Endodermal cell (in vitro differentiated cells): Measurements from ENCODE around the gene HS1BP3. TPM values are rescaled to one million over a fixed set of nuclear protein-coding genes. Genes with fewer than 3 reads are reported as not detected.

Experiments used
- DNase-seq: peaks from one replicate; pipeline ENCODE4 v3.0.0-alpha.2; 2017
- H3K27ac ChIP-seq: 2 replicates; pipeline ENCODE4 v1.5.1; 2013; ENCODE audit warnings: mild to moderate bottlenecking, low read depth, low read length, moderate library complexity
- H3K27me3 ChIP-seq: 2 replicates; pipeline ENCODE4 v1.6.1; 2013; ENCODE audit warnings: mild to moderate bottlenecking, low read length, moderate library complexity; ENCODE audit not compliant: insufficient read depth, control insufficient read depth, poor library complexity, severe bottlenecking
- H3K36me3 ChIP-seq: 2 replicates; pipeline ENCODE4 v1.7.0; 2013; ENCODE audit warnings: mild to moderate bottlenecking, low read length, moderate library complexity; ENCODE audit not compliant: control insufficient read depth, insufficient read depth
- H3K4me1 ChIP-seq: one replicate; pipeline ENCODE4 v1.7.0; 2013; ENCODE audit warnings: low read length; ENCODE audit not compliant: control insufficient read depth, insufficient read depth
- H3K4me3 ChIP-seq: 2 replicates; pipeline ENCODE4 v1.5.1; 2013; ENCODE audit warnings: mild to moderate bottlenecking, low read length, moderate library complexity
- H3K9ac ChIP-seq: 2 replicates; pipeline ENCODE4 v1.6.1; 2013; ENCODE audit warnings: mild to moderate bottlenecking, low read length, moderate library complexity; ENCODE audit not compliant: poor library complexity, severe bottlenecking; ENCODE audit errors: extremely low read depth
- H3K9me3 ChIP-seq: 2 replicates; pipeline ENCODE4 v1.6.1; 2013; ENCODE audit warnings: mild to moderate bottlenecking, low read length, moderate library complexity; ENCODE audit not compliant: control insufficient read depth
- H3K27ac Mint-ChIP-seq: 2 replicates; pipeline ENCODE4 v1.8.0; 2020; ENCODE audit warnings: mixed read lengths
- H3K27me3 Mint-ChIP-seq: 2 replicates; pipeline ENCODE4 v1.8.0; 2021; ENCODE audit warnings: mild to moderate bottlenecking, mixed read lengths; ENCODE audit not compliant: insufficient read depth
- H3K36me3 Mint-ChIP-seq: 2 replicates; pipeline ENCODE4 v1.8.0; 2020; ENCODE audit warnings: low read depth, mixed read lengths
- H3K4me1 Mint-ChIP-seq: 2 replicates; pipeline ENCODE4 v1.8.0; 2020; ENCODE audit warnings: mixed read lengths
- H3K4me3 Mint-ChIP-seq: 2 replicates; pipeline ENCODE4 v1.8.0; 2020; ENCODE audit warnings: mild to moderate bottlenecking, moderate library complexity, mixed read lengths
- H3K9me3 Mint-ChIP-seq: 2 replicates; pipeline ENCODE4 v1.8.0; 2020; ENCODE audit warnings: mild to moderate bottlenecking, mixed read lengths
- WGBS, 2 experiments: methylation state at CpG; one replicate each; pipeline versions ENCODE4 v1.1.5 to v1.1.7; 2013; ENCODE audit warnings: missing lambda C conversion rate in 2 of 2, mixed read lengths in 1 of 2; ENCODE audit not compliant: insufficient coverage in 1 of 2, insufficient read length in 1 of 2; 5-methylcytosine and 5-hydroxymethylcytosine counted together
- total RNA-seq, 2 donors: library from RNA; stranded (reverse); fragmentation: NEBNext Ultra II Directional in 1 of 2; extraction: Animal tissue kit (Norgen Biotek cat#: 25700) in 1 of 2; gene quantifications; 2 replicates in 1 of 2; 3 replicates in 1 of 2; pipeline ENCODE4 v1.2.1, GENCODE V29; 2021
- TF ChIP-seq, protein P1 (sequence below): fragments of 200-600 bp; sonication (generic); conservative IDR thresholded peaks from 2 replicates; pipeline ENCODE4 v1.5.0; 2021; ENCODE audit warnings: antibody characterized with exemption, mild to moderate bottlenecking

Gene HS1BP3
- total RNA-seq, 2 donors from 2014 or later: 23.0 to 26.2 TPM

- Histone ChIP-seq H3K4me1 (no peaks in the 10 kb centered on the region), H3K36me3 (peaks cover 6% of the 10 kb centered on the region), H3K9me3 (no peaks in the 10 kb centered on the region), H3K9ac (no peak overlapping the region), H3K4me3 (no peak overlapping the region), H3K27ac (no peak overlapping the region), H3K27me3 (no peaks in the 10 kb centered on the region)
- WGBS, 2 experiments: 90 to 95% methylated on average over 2 of the region's 2 CpGs
- peaks cover 16% of the 10 kb centered on the region for H3K36me3 Mint-ChIP-seq
- no peak overlapping the region for H3K27ac Mint-ChIP-seq
- H3K4me1 Mint-ChIP-seq: no peaks in the 10 kb centered on the region
- no peaks in the 10 kb centered on the region for H3K27me3 Mint-ChIP-seq
- TF ChIP-seq, protein P1, sequence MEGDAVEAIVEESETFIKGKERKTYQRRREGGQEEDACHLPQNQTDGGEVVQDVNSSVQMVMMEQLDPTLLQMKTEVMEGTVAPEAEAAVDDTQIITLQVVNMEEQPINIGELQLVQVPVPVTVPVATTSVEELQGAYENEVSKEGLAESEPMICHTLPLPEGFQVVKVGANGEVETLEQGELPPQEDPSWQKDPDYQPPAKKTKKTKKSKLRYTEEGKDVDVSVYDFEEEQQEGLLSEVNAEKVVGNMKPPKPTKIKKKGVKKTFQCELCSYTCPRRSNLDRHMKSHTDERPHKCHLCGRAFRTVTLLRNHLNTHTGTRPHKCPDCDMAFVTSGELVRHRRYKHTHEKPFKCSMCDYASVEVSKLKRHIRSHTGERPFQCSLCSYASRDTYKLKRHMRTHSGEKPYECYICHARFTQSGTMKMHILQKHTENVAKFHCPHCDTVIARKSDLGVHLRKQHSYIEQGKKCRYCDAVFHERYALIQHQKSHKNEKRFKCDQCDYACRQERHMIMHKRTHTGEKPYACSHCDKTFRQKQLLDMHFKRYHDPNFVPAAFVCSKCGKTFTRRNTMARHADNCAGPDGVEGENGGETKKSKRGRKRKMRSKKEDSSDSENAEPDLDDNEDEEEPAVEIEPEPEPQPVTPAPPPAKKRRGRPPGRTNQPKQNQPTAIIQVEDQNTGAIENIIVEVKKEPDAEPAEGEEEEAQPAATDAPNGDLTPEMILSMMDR: no peak
- DNase-seq: no peak
- H3K9me3 Mint-ChIP-seq: peaks cover 3% of the 10 kb centered on the region
- no peak overlapping the region for H3K4me3 Mint-ChIP-seq
Measured at GRCh38 chr2:20692081-20692480, 41.2 kb upstream of the HS1BP3 start.

GRCh38 chr2:20691076-20691734, 40.3 kb upstream of the HS1BP3 start:
- H3K9ac ChIP-seq: no peak overlapping the region
- H3K4me1 ChIP-seq: no peaks in the 10 kb centered on the region
- H3K4me1 Mint-ChIP-seq: no peaks in the 10 kb centered on the region
- TF ChIP-seq, protein P1: no peak
- WGBS, 2 experiments: 93 to 95% methylated on average over 4 to 6 of the region's 6 CpGs
- no peak overlapping the region for H3K27ac ChIP-seq
- peaks cover 14% of the 10 kb centered on the region for H3K36me3 ChIP-seq
- H3K36me3 Mint-ChIP-seq: peaks cover 25% of the 10 kb centered on the region
- H3K27me3 ChIP-seq: no peaks in the 10 kb centered on the region
- DNase-seq: no peak
- H3K9me3 Mint-ChIP-seq: peaks cover 3% of the 10 kb centered on the region
- H3K9me3 ChIP-seq: no peaks in the 10 kb centered on the region
- no peak overlapping the region for H3K4me3 Mint-ChIP-seq
- H3K27ac Mint-ChIP-seq: no peak overlapping the region
- no peak overlapping the region for H3K4me3 ChIP-seq
- no peaks in the 10 kb centered on the region for H3K27me3 Mint-ChIP-seq

DNA sequence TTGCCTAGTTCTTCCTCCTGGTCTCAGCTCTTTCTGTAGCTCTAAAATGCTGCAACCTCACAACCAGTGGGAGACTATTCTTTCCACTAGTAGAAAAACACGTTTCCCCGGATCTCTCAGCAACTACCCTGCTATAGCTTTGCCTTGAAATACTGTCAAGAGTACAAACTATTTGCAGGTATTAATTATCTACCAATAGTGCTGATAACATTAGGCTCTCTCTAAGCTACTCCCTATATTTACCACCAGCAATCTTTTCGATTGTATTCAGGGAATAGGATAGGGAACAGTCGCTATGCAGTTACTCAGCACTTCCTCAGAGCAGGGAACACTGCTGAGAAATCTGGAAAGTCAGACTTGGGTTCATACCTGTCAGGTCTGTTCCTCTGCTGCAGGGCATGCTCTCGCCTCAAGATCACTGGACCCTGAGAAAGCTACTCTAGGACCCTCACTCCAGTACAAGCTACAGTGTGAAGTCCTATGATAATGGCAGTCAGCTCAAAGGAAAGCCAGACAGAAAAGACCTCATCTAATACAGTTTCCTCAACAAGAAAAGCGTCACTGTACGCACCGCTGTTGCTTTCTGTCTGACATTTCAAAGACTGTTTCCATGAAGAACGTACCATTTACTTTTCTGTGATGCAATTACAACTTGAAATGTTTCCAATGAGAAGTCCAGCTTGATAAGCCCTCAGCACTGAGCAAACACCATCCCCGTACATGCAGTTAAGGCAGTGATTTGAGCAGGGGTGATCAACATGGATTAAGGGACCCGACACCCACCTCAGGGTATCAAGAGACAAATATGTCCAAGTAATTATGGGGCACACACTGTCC, 38.7 kb upstream of the HS1BP3 start:
- peaks cover 3% of the 10 kb centered on the region for H3K9me3 Mint-ChIP-seq

More for the DNA sequence above, 38.7 kb upstream of the HS1BP3 start:
- Mint-ChIP-seq H3K36me3 (peaks cover 30% of the 10 kb centered on the region), H3K27ac (no peak overlapping the region), H3K4me1 (no peaks in the 10 kb centered on the region), H3K27me3 (no peaks in the 10 kb centered on the region), H3K4me3 (no peak overlapping the region)
- no peak for DNase-seq
- Histone ChIP-seq H3K4me3 (no peak overlapping the region), H3K9ac (no peak overlapping the region), H3K9me3 (no peaks in the 10 kb centered on the region), H3K4me1 (no peaks in the 10 kb centered on the region), H3K27ac (no peak overlapping the region), H3K36me3 (peaks cover 26% of the 10 kb centered on the region), H3K27me3 (no peaks in the 10 kb centered on the region)
- TF ChIP-seq, protein P1: no peak
- WGBS, 2 experiments: 89 to 90% methylated on average over 11 of the region's 11 CpGs
